H9 (cell line): ENCODE measurements around the gene KCNIP4. TPM values are rescaled to one million over a fixed set of nuclear protein-coding genes. Genes with fewer than 3 reads are reported as not detected.

Experiments used
- DNase-seq: peaks from one replicate; pipeline ENCODE4 v3.0.0-alpha.2; 2017
- H2AFZ ChIP-seq: one replicate; pipeline ENCODE4 v1.6.1; 2013; ENCODE audit warnings: mild to moderate bottlenecking, low read length, control low read depth, moderate library complexity
- H2AK5ac ChIP-seq: 2 replicates; pipeline ENCODE4 v1.6.1; 2013; ENCODE audit warnings: low read length, control low read depth, mixed read lengths; ENCODE audit not compliant: insufficient read length
- H2BK120ac ChIP-seq: one replicate; pipeline ENCODE4 v1.6.1; 2013; ENCODE audit warnings: low read depth, mild to moderate bottlenecking, low read length, control low read depth, inconsistent platforms; ENCODE audit not compliant: poor library complexity, severe bottlenecking
- H2BK12ac ChIP-seq: 2 replicates; pipeline ENCODE4 v1.6.1; 2013; ENCODE audit warnings: low read length, control low read depth, mixed read lengths, low read depth; ENCODE audit not compliant: insufficient read length
- H2BK15ac ChIP-seq: 2 replicates; pipeline ENCODE4 v1.6.1; 2013; ENCODE audit warnings: low read depth, low read length, control low read depth
- H2BK20ac ChIP-seq: one replicate; pipeline ENCODE4 v1.6.1; 2013; ENCODE audit warnings: low read depth, mild to moderate bottlenecking, low read length, control low read depth, inconsistent platforms; ENCODE audit not compliant: poor library complexity, severe bottlenecking
- H2BK5ac ChIP-seq: 2 replicates; pipeline ENCODE4 v1.6.1; 2013; ENCODE audit warnings: low read length, control low read depth, mixed read lengths; ENCODE audit not compliant: insufficient read length
- H3K14ac ChIP-seq: 2 replicates; pipeline ENCODE4 v1.6.1; 2013; ENCODE audit warnings: low read length, control low read depth; ENCODE audit not compliant: insufficient read depth
- H3K18ac ChIP-seq: 2 replicates; pipeline ENCODE4 v1.6.1; 2013; ENCODE audit warnings: low read depth, mild to moderate bottlenecking, mixed read lengths, low read length, control low read depth; ENCODE audit not compliant: insufficient read length
- H3K23ac ChIP-seq: 2 replicates; pipeline ENCODE4 v1.6.1; 2013; ENCODE audit warnings: low read length, control low read depth, mixed read lengths, low read depth; ENCODE audit not compliant: insufficient read length
- H3K23me2 ChIP-seq: 2 replicates; pipeline ENCODE4 v1.6.1; 2013; ENCODE audit warnings: low read depth, mild to moderate bottlenecking, mixed read lengths, low read length, control low read depth; ENCODE audit not compliant: insufficient read length, poor library complexity, severe bottlenecking
- H3K27ac ChIP-seq: 2 replicates; pipeline ENCODE4 v1.5.1; 2013; ENCODE audit warnings: low read length, control low read depth, mixed read lengths, low read depth; ENCODE audit not compliant: insufficient read length
- H3K27me3 ChIP-seq: 2 replicates; pipeline ENCODE4 v1.6.1; 2013; ENCODE audit warnings: low read length, control low read depth, inconsistent platforms; ENCODE audit not compliant: insufficient read depth
- H3K4ac ChIP-seq: 2 replicates; pipeline ENCODE4 v1.6.1; 2013; ENCODE audit warnings: low read depth, mild to moderate bottlenecking, control low read depth, inconsistent platforms, low read length, moderate library complexity
- H3K4me1 ChIP-seq: 2 replicates; pipeline ENCODE4 v1.6.1; 2013; ENCODE audit warnings: low read length, control low read depth, inconsistent platforms; ENCODE audit not compliant: insufficient read depth
- H3K4me2 ChIP-seq: 2 replicates; pipeline ENCODE4 v1.6.1; 2013; ENCODE audit warnings: low read length, control low read depth, mixed read lengths; ENCODE audit not compliant: insufficient read length, insufficient read depth
- H3K56ac ChIP-seq: 2 replicates; pipeline ENCODE4 v1.6.1; 2013; ENCODE audit warnings: low read depth, mild to moderate bottlenecking, mixed read lengths, low read length, control low read depth; ENCODE audit not compliant: insufficient read length
- H3K79me1 ChIP-seq: 2 replicates; pipeline ENCODE4 v1.6.1; 2013; ENCODE audit warnings: low read depth, mild to moderate bottlenecking, moderate library complexity, low read length, control low read depth, inconsistent platforms; ENCODE audit not compliant: insufficient read depth, poor library complexity, severe bottlenecking
- H3K79me2 ChIP-seq: 2 replicates; pipeline ENCODE4 v1.6.1; 2013; ENCODE audit warnings: low read length, control low read depth, inconsistent platforms; ENCODE audit not compliant: insufficient read depth
- H3K9ac ChIP-seq: 2 replicates; pipeline ENCODE4 v1.6.1; 2013; ENCODE audit warnings: low read length, control low read depth, mixed read lengths; ENCODE audit not compliant: insufficient read length; ENCODE audit errors: extremely low read depth
- H3K9me3 ChIP-seq: one replicate; pipeline ENCODE4 v1.6.1; 2013; ENCODE audit warnings: low read depth, low read length, inconsistent platforms; ENCODE audit not compliant: control insufficient read depth
- H3T11ph ChIP-seq: one replicate; pipeline ENCODE4 v1.6.1; 2013; ENCODE audit warnings: mild to moderate bottlenecking, low read length, control low read depth, inconsistent platforms
- H4K20me1 ChIP-seq: one replicate; pipeline ENCODE4 v1.6.1; 2013; ENCODE audit not compliant: control insufficient read depth, insufficient read length, insufficient read depth
- H4K5ac ChIP-seq: 2 replicates; pipeline ENCODE4 v1.6.1; 2013; ENCODE audit warnings: low read depth, mild to moderate bottlenecking, mixed read lengths, low read length, control low read depth; ENCODE audit not compliant: insufficient read length
- H4K8ac ChIP-seq: replicated peaks from 2 replicates; pipeline ENCODE4 v1.6.1; 2013; ENCODE audit warnings: low read length, control low read depth, mixed read lengths, low read depth; ENCODE audit not compliant: insufficient read length
- H4K91ac ChIP-seq: 2 replicates; pipeline ENCODE4 v1.6.1; 2013; ENCODE audit warnings: low read depth, mild to moderate bottlenecking, moderate library complexity, mixed read lengths, low read length, control low read depth; ENCODE audit not compliant: insufficient read length
- H3K27ac Mint-ChIP-seq, 3 experiments: 2 replicates in 2 of 3; 3 replicates in 1 of 3; pipeline ENCODE4 v1.8.0; 2020 to 2021; ENCODE audit warnings: mixed read lengths in 3 of 3, mild to moderate bottlenecking in 1 of 3, moderate library complexity in 1 of 3
- H3K27me3 Mint-ChIP-seq: 2 replicates; pipeline ENCODE4 v1.8.0; 2021; ENCODE audit warnings: low read depth, mild to moderate bottlenecking, moderate library complexity, mixed read lengths
- H3K36me3 Mint-ChIP-seq, 3 experiments: 2 replicates in 2 of 3; 3 replicates in 1 of 3; pipeline ENCODE4 v1.8.0; 2020 to 2021; ENCODE audit warnings: low read depth in 3 of 3, mixed read lengths in 3 of 3; ENCODE audit not compliant: insufficient read depth in 1 of 3
- H3K4me1 Mint-ChIP-seq, 2 experiments: 2 replicates each; pipeline ENCODE4 v1.8.0; 2020; ENCODE audit warnings: mixed read lengths in 2 of 2
- H3K4me3 Mint-ChIP-seq, 2 experiments: 2 replicates in 1 of 2; 3 replicates in 1 of 2; pipeline ENCODE4 v1.8.0; 2020 to 2021; ENCODE audit warnings: mild to moderate bottlenecking in 2 of 2, mixed read lengths in 2 of 2, moderate library complexity in 1 of 2
- H3K9me3 Mint-ChIP-seq, 2 experiments: 2 replicates in 1 of 2; 3 replicates in 1 of 2; pipeline ENCODE4 v1.8.0; 2020; ENCODE audit warnings: mild to moderate bottlenecking in 2 of 2, mixed read lengths in 2 of 2, moderate library complexity in 1 of 2
- CTCF ChIP-seq: fragments of 200-600 bp; sonication (generic); conservative IDR thresholded peaks from 3 replicates; pipeline ENCODE4 v1.8.0; 2021; ENCODE audit warnings: antibody characterized with exemption, mild to moderate bottlenecking
- WGBS: extraction: QIAGEN DNeasy Blood & Tissue Kit; methylation state at CpG from one replicate; pipeline ENCODE4 v1.1.7; 2013; ENCODE audit warnings: missing lambda C conversion rate, low lambda C conversion rate, mixed read lengths; ENCODE audit not compliant: insufficient read length; ENCODE audit errors: extremely low coverage; 5-methylcytosine and 5-hydroxymethylcytosine counted together
- total RNA-seq: library from RNA; stranded (reverse); gene quantifications from 2 replicates; pipeline ENCODE4 v1.2.1, GENCODE V29; 2021

The KCNIP4 gene
- total RNA-seq, 1 experiment from 2014 or later = not detected

- H2BK120ac ChIP-seq = no peak overlapping the region
- H3K4me2 ChIP-seq = no peak overlapping the region
- no peak overlapping the region for H4K8ac ChIP-seq
- no peak overlapping the region for H2AFZ ChIP-seq
- H3K23me2 ChIP-seq = no peaks in the 10 kb centered on the region
- H2AK5ac ChIP-seq = no peak overlapping the region
- no peaks in the 10 kb centered on the region for H4K20me1 ChIP-seq
- H2BK15ac ChIP-seq = no peak overlapping the region
- H3K27ac ChIP-seq = no peak overlapping the region
- Mint-ChIP-seq H3K27ac (no peak overlapping the region), H3K4me1 (no peaks in the 10 kb centered on the region), H3K27me3 (no peaks in the 10 kb centered on the region), H3K36me3 (peaks cover 3 to 12% (median 5%) of the 10 kb centered on the region in 3 experiments; a peak in 6 of 7 replicates), H3K9me3 (peaks cover 10 to 14% of the 10 kb centered on the region in 2 experiments), H3K4me3 (no peak overlapping the region)
- no peaks in the 10 kb centered on the region for H3K9me3 ChIP-seq
- no peak overlapping the region for H3T11ph ChIP-seq
- H3K9ac ChIP-seq = no peak overlapping the region
- no peak for TF ChIP-seq CTCF
- H3K18ac ChIP-seq = no peak overlapping the region
- no peak for DNase-seq
- H3K14ac ChIP-seq = no peak overlapping the region; the same call in 1 of the 2 replicates
- no peak overlapping the region for H2BK5ac ChIP-seq
- no peak overlapping the region for H4K5ac ChIP-seq
- H3K79me2 ChIP-seq = no peaks in the 10 kb centered on the region
- no peak overlapping the region for H4K91ac ChIP-seq
- H2BK20ac ChIP-seq = no peak overlapping the region
- no peak overlapping the region for H2BK12ac ChIP-seq
- no peaks in the 10 kb centered on the region for H3K27me3 ChIP-seq
- H3K4ac ChIP-seq = no peak overlapping the region; the same call in 1 of the 2 replicates
- H3K4me1 ChIP-seq = no peaks in the 10 kb centered on the region
- WGBS = no CpG with 5 or more reads among the region's 2 CpGs
- no peaks in the 10 kb centered on the region for H3K79me1 ChIP-seq
- no peak overlapping the region for H3K56ac ChIP-seq
- H3K23ac ChIP-seq = no peak overlapping the region
Measured at GRCh38 chr4:21856754-21857153, 91.8 kb downstream of the KCNIP4 start.
